K562 (cell line): Measurements from ENCODE around the gene ATF3. TPM values are rescaled to one million over a fixed set of nuclear protein-coding genes. Genes with fewer than 3 reads are reported as not detected.

Experiments used
- C11orf30 ChIP-seq: fragments of 450-650 bp; IDR thresholded peaks from 2 replicates; pipeline ENCODE4 v1.6.1; 2016; ENCODE audit warnings: low read depth, mild to moderate bottlenecking
- GABPB2 ChIP-seq: fragments of 250-450 bp; sonication (Bioruptor Pico); conservative IDR thresholded peaks from 2 replicates; pipeline ENCODE4 v1.5.1; 2021; ENCODE audit warnings: mild to moderate bottlenecking
- PRPF4 ChIP-seq: fragments of 200-400 bp; formaldehyde crosslinking; IDR thresholded peaks from one replicate; pipeline ENCODE4 v1.6.1; 2017; ENCODE audit warnings: low read length, low read depth, mild to moderate bottlenecking; ENCODE audit not compliant: insufficient read depth, poor library complexity, severe bottlenecking
- TEAD1 ChIP-seq, 2 experiments: fragments of 450-650 bp in 1 of 2; sonication (generic) in 1 of 2; formaldehyde crosslinking; IDR thresholded peaks; 2 replicates each; pipeline versions ENCODE4 v1.4.0 to v1.8.0; 2020 to 2022; ENCODE audit warnings: mild to moderate bottlenecking in 2 of 2, missing genetic modification reagents in 1 of 2
- ZFP1 ChIP-seq: fragments of 450-650 bp; formaldehyde crosslinking; IDR thresholded peaks from 2 replicates; pipeline ENCODE4 v1.4.0; 2020; ENCODE audit warnings: mild to moderate bottlenecking, mixed read lengths
- ZNF384 ChIP-seq: IDR thresholded peaks from 2 replicates; pipeline ENCODE4 v1.6.1; 2012; ENCODE audit warnings: low read depth, low read length, improper control_type of control experiment
- ZNF696 ChIP-seq: fragments of 250-450 bp; sonication (Bioruptor Pico); conservative IDR thresholded peaks from 2 replicates; pipeline ENCODE4 v1.4.0; 2020; ENCODE audit warnings: mild to moderate bottlenecking, moderate library complexity
- polyA plus RNA-seq, 8 experiments: library from polyadenylated mRNA; depleted of rRNA in 4 of 8; stranded (reverse) in 5 of 8; unstranded in 3 of 8; fragments of >200 nt; fragmentation: Nextera tagmentation in 2 of 8; fragmentation: Illumina TruSeq in 1 of 8; extraction: Ambion mirVana in 2 of 8; extraction: Trizol in 1 of 8; gene quantifications; 2 replicates each; pipeline versions ENCODE4 v1.2.1 to v1.2.3, GENCODE V29; 2011 to 2014; ENCODE audit warnings: inconsistent platforms in 1 of 8, missing spikeins in 1 of 8
- total RNA-seq, 7 experiments: library from RNA; depleted of rRNA in 6 of 7; stranded (reverse); fragments of >200 nt in 6 of 7; fragmentation: Illumina TruSeq in 2 of 7; extraction: Trizol in 2 of 7; gene quantifications; 2 replicates each; pipeline versions ENCODE4 v1.2.1 to v1.2.3, GENCODE V29; 2011 to 2021; ENCODE audit warnings: low replicate concordance in 1 of 7
- TF ChIP-seq, protein P1 (sequence below): fragments of 450-650 bp; IDR thresholded peaks from 2 replicates; pipeline ENCODE4 v1.7.1; 2018; ENCODE audit warnings: mild to moderate bottlenecking, low read depth; ENCODE audit not compliant: partially characterized antibody
- TF ChIP-seq, protein P2 (sequence below): fragments of 250-450 bp; sonication (Bioruptor Pico); IDR thresholded peaks from 2 replicates; pipeline ENCODE4 v1.4.0; 2020
- TF ChIP-seq, protein P3 (sequence below): IDR thresholded peaks from 3 replicates; pipeline ENCODE4 v1.6.1; 2011; ENCODE audit warnings: borderline replicate concordance, mild to moderate bottlenecking, moderate library complexity; ENCODE audit not compliant: insufficient read length; ENCODE audit errors: extremely low read depth
- TF ChIP-seq, protein P4 (sequence below): fragments of 250-450 bp; sonication (Bioruptor Pico); IDR thresholded peaks from 2 replicates; pipeline ENCODE4 v1.4.0; 2020; ENCODE audit warnings: mild to moderate bottlenecking
- TF ChIP-seq, protein P5 (sequence below): fragments of 450-650 bp; IDR thresholded peaks from 2 replicates; pipeline ENCODE4 v1.7.0; 2016; ENCODE audit warnings: borderline replicate concordance
- TF ChIP-seq, protein P6 (sequence below): sonication (generic); IDR thresholded peaks from 2 replicates; pipeline ENCODE4 v1.6.1; 2016

The ATF3 gene
- total and polyA plus RNA-seq, 9 of the 15 experiments (the other 6 are each of a cell fraction or from before 2014, with no cell fraction given): 3.5 to 28.2 (median 19.8) TPM

DNA sequence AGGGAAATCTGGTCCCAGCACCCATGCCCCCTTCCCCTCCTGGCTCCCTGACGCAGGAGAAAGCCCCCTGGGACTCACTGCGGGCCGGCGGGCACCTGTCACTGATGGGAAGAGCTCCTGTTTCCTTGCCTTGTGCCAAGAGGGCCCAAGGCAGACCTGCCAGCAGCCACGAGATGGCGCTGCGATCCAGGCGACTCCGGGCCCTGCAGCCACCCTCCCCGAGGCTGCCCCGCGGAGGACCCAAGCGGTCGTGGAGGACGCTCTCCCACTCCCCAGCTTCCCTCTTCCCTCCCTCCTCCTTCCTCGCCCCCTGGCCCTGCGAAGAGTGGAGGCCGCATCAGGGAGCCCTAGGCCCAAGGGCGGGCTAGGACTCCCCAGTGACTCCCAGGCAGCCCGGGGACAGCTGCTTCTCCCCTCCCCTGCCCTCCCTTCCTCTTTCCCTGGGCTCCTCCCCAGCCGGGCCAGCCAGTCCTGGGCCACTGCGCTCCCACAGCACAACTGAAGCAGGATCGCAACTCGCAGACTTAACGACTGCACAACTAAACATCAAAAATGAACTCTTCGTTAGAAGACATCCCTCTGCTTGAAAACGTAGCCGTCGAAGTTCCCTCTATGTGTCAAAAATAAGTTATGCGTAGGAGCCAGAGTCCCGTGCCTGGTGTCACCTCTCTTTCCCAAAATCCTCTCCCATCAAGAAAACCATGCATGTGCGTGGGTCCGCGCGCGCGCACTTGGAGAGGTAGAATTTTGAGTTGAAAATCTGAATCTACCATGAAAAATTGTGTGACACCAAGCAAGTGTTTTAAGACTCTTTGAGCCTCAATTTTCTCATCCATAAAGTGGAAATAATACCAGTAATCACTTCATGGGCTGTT, 56.9 kb downstream of the ATF3 start (continued):
- TF ChIP-seq, protein P1, sequence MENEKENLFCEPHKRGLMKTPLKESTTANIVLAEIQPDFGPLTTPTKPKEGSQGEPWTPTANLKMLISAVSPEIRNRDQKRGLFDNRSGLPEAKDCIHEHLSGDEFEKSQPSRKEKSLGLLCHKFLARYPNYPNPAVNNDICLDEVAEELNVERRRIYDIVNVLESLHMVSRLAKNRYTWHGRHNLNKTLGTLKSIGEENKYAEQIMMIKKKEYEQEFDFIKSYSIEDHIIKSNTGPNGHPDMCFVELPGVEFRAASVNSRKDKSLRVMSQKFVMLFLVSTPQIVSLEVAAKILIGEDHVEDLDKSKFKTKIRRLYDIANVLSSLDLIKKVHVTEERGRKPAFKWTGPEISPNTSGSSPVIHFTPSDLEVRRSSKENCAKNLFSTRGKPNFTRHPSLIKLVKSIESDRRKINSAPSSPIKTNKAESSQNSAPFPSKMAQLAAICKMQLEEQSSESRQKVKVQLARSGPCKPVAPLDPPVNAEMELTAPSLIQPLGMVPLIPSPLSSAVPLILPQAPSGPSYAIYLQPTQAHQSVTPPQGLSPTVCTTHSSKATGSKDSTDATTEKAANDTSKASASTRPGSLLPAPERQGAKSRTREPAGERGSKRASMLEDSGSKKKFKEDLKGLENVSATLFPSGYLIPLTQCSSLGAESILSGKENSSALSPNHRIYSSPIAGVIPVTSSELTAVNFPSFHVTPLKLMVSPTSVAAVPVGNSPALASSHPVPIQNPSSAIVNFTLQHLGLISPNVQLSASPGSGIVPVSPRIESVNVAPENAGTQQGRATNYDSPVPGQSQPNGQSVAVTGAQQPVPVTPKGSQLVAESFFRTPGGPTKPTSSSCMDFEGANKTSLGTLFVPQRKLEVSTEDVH: peak; percentile 69
- TF ChIP-seq C11orf30: no peak
- TF ChIP-seq, protein P2, sequence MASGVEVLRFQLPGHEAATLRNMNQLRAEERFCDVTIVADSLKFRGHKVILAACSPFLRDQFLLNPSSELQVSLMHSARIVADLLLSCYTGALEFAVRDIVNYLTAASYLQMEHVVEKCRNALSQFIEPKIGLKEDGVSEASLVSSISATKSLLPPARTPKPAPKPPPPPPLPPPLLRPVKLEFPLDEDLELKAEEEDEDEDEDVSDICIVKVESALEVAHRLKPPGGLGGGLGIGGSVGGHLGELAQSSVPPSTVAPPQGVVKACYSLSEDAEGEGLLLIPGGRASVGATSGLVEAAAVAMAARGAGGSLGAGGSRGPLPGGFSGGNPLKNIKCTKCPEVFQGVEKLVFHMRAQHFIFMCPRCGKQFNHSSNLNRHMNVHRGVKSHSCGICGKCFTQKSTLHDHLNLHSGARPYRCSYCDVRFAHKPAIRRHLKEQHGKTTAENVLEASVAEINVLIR (CRISPR knock-in tag): no peak
- no peak for TF ChIP-seq PRPF4
- TF ChIP-seq ZNF384: no peak
- TF ChIP-seq, protein P3, sequence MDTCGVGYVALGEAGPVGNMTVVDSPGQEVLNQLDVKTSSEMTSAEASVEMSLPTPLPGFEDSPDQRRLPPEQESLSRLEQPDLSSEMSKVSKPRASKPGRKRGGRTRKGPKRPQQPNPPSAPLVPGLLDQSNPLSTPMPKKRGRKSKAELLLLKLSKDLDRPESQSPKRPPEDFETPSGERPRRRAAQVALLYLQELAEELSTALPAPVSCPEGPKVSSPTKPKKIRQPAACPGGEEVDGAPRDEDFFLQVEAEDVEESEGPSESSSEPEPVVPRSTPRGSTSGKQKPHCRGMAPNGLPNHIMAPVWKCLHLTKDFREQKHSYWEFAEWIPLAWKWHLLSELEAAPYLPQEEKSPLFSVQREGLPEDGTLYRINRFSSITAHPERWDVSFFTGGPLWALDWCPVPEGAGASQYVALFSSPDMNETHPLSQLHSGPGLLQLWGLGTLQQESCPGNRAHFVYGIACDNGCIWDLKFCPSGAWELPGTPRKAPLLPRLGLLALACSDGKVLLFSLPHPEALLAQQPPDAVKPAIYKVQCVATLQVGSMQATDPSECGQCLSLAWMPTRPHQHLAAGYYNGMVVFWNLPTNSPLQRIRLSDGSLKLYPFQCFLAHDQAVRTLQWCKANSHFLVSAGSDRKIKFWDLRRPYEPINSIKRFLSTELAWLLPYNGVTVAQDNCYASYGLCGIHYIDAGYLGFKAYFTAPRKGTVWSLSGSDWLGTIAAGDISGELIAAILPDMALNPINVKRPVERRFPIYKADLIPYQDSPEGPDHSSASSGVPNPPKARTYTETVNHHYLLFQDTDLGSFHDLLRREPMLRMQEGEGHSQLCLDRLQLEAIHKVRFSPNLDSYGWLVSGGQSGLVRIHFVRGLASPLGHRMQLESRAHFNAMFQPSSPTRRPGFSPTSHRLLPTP: no peak
- TF ChIP-seq, protein P4, sequence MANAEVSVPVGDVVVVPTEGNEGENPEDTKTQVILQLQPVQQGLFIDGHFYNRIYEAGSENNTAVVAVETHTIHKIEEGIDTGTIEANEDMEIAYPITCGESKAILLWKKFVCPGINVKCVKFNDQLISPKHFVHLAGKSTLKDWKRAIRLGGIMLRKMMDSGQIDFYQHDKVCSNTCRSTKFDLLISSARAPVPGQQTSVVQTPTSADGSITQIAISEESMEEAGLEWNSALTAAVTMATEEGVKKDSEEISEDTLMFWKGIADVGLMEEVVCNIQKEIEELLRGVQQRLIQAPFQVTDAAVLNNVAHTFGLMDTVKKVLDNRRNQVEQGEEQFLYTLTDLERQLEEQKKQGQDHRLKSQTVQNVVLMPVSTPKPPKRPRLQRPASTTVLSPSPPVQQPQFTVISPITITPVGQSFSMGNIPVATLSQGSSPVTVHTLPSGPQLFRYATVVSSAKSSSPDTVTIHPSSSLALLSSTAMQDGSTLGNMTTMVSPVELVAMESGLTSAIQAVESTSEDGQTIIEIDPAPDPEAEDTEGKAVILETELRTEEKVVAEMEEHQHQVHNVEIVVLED (CRISPR knock-in tag): no peak
- no peak for TF ChIP-seq GABPB2
- TF ChIP-seq ZFP1 (CRISPR knock-in tag): no peak
- peak in 1 of 2 experiments; percentile 84; a peak in 2 of 4 replicates for TF ChIP-seq TEAD1 (CRISPR knock-in tag; IDR thresholded peaks at IDR 0.05)
- TF ChIP-seq, protein P5, sequence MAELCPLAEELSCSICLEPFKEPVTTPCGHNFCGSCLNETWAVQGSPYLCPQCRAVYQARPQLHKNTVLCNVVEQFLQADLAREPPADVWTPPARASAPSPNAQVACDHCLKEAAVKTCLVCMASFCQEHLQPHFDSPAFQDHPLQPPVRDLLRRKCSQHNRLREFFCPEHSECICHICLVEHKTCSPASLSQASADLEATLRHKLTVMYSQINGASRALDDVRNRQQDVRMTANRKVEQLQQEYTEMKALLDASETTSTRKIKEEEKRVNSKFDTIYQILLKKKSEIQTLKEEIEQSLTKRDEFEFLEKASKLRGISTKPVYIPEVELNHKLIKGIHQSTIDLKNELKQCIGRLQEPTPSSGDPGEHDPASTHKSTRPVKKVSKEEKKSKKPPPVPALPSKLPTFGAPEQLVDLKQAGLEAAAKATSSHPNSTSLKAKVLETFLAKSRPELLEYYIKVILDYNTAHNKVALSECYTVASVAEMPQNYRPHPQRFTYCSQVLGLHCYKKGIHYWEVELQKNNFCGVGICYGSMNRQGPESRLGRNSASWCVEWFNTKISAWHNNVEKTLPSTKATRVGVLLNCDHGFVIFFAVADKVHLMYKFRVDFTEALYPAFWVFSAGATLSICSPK: no peak
- TF ChIP-seq, protein P6, sequence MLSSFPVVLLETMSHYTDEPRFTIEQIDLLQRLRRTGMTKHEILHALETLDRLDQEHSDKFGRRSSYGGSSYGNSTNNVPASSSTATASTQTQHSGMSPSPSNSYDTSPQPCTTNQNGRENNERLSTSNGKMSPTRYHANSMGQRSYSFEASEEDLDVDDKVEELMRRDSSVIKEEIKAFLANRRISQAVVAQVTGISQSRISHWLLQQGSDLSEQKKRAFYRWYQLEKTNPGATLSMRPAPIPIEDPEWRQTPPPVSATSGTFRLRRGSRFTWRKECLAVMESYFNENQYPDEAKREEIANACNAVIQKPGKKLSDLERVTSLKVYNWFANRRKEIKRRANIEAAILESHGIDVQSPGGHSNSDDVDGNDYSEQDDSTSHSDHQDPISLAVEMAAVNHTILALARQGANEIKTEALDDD: no peak
- no peak for TF ChIP-seq ZNF696 (CRISPR knock-in tag)
